K562 (cell line): ENCODE data around the gene CPN2. TPM values are rescaled to one million over a fixed set of nuclear protein-coding genes. Genes with fewer than 3 reads are reported as not detected.

Source experiments
- ATAC-seq: fragments of 200-7000 bp; cut with Tn5 transposase; 3 replicates; pipeline ENCODE4 v1.9.1; 2020; ENCODE audit warnings: moderate library complexity
- BruUV-seq: library from RNA; stranded (reverse); fragments of 400-500 nt; replicated peaks from 2 replicates; lab custom pipeline; 2021; lab: Mats Ljungman, UMichigan
- CTCF ChIA-PET: fragments of 300-600 bp; formaldehyde crosslinking; extraction: SDS; loops from one replicate; lab custom pipeline; 2021; ENCODE audit warnings: low intra/inter-chr PET ratio; lab: Yijun Ruan, JAX
- POLR2A ChIA-PET: fragments of 300-600, 350-650 bp; sonication (Branson Sonifier 250); formaldehyde crosslinking; extraction: SDS; loops from one replicate; lab custom pipeline; 2021; ENCODE audit warnings: antibody characterized with exemption, inconsistent platforms; lab: Yijun Ruan, JAX
- DNase-seq, 4 experiments: peaks; one replicate each; pipeline versions ENCODE4 v3.0.0 to v3.0.0-alpha.2; 2011 to 2018; ENCODE audit warnings: low spot score in 3 of 4, mixed read lengths in 3 of 4; ENCODE audit errors: extremely low read depth in 1 of 4
- FAIRE-seq: peaks from 2 replicates; lab custom pipeline; 2011; peaks lifted over from hg19 to GRCh38; lab: Jason Lieb, UNC
- H2AFZ ChIP-seq: 2 replicates; pipeline ENCODE4 v1.6.0; 2011; ENCODE audit warnings: low read depth, low read length, control low read depth, inconsistent platforms
- H3K27ac ChIP-seq: fragments of 200-600 bp; 3 replicates; pipeline ENCODE4 v1.8.0; 2011; ENCODE audit warnings: low read depth, mild to moderate bottlenecking, control low read depth, inconsistent platforms, low read length, moderate library complexity, mixed read lengths; ENCODE audit errors: extremely low read depth
- H3K27me3 ChIP-seq, 2 experiments: fragments of 300-600 bp in 1 of 2; 2 replicates in 1 of 2; 3 replicates in 1 of 2; pipeline versions ENCODE4 v1.6.0 to v1.8.0; 2011; ENCODE audit warnings: inconsistent platforms in 2 of 2, low read length in 2 of 2, mild to moderate bottlenecking in 1 of 2, mixed read lengths in 1 of 2, moderate library complexity in 1 of 2; ENCODE audit not compliant: control insufficient read depth in 2 of 2, insufficient read depth in 2 of 2
- H3K36me3 ChIP-seq: fragments of 300-600 bp; 3 replicates; pipeline ENCODE4 v1.8.0; 2011; ENCODE audit warnings: mild to moderate bottlenecking, low read length, inconsistent platforms; ENCODE audit not compliant: control insufficient read depth, insufficient read depth
- H3K4me1 ChIP-seq, 2 experiments: fragments of 200-600 bp in 1 of 2; replicated peaks in 1 of 2; 2 replicates in 1 of 2; 3 replicates in 1 of 2; pipeline versions ENCODE4 v1.5.1 to v1.8.0; 2011; ENCODE audit warnings: inconsistent platforms in 2 of 2, low read length in 2 of 2, mild to moderate bottlenecking in 1 of 2, mixed read lengths in 1 of 2, moderate library complexity in 1 of 2; ENCODE audit not compliant: control insufficient read depth in 2 of 2, insufficient read depth in 2 of 2
- H3K4me2 ChIP-seq: 2 replicates; pipeline ENCODE4 v1.6.1; 2011; ENCODE audit warnings: low read length, control low read depth, inconsistent platforms, mixed read lengths; ENCODE audit not compliant: insufficient read depth
- H3K4me3 ChIP-seq: fragments of 200-600 bp; sonication (generic), shearing (Covaris generic); 2 replicates; pipeline ENCODE4 v1.5.1; 2016; ENCODE audit warnings: control low read depth, inconsistent platforms
- H3K79me2 ChIP-seq: fragments of 200-600 bp; 3 replicates; pipeline ENCODE4 v1.8.0; 2011; ENCODE audit warnings: low read length, inconsistent platforms; ENCODE audit not compliant: control insufficient read depth, insufficient read depth
- H3K9ac ChIP-seq, 2 experiments: 2 replicates each; pipeline versions ENCODE4 v1.6.0 to v1.6.1; 2011; ENCODE audit warnings: low read depth in 2 of 2, low read length in 2 of 2, control low read depth in 1 of 2, inconsistent platforms in 1 of 2, mild to moderate bottlenecking in 1 of 2, mixed read lengths in 1 of 2; ENCODE audit not compliant: insufficient read depth in 1 of 2
- H3K9me1 ChIP-seq: one replicate; pipeline ENCODE4 v1.6.0; 2011; ENCODE audit warnings: inconsistent platforms, mild to moderate bottlenecking, low read length, moderate library complexity; ENCODE audit not compliant: control insufficient read depth, insufficient read depth
- H3K9me3 ChIP-seq: replicated peaks from 2 replicates; pipeline ENCODE4 v1.5.1; 2011; ENCODE audit warnings: low read depth, low read length, inconsistent platforms; ENCODE audit not compliant: control insufficient read depth, insufficient read depth
- H4K20me1 ChIP-seq: replicated peaks from 2 replicates; pipeline ENCODE4 v1.6.1; 2011; ENCODE audit warnings: low read length, inconsistent platforms, mixed read lengths; ENCODE audit not compliant: control insufficient read depth, insufficient read depth
- EGR1 ChIP-seq: fragments of 450-650 bp; conservative IDR thresholded peaks from 2 replicates; pipeline ENCODE4 v1.6.1; 2017; ENCODE audit warnings: mild to moderate bottlenecking
- TEAD4 ChIP-seq, 2 experiments: sonication (generic) in 1 of 2; formaldehyde crosslinking in 1 of 2; IDR thresholded peaks; 2 replicates each; pipeline versions ENCODE4 v1.6.1 to v1.8.0; 2012 to 2022; ENCODE audit warnings: borderline replicate concordance in 1 of 2, inconsistent platforms in 1 of 2, low read length in 1 of 2, mild to moderate bottlenecking in 1 of 2, missing genetic modification reagents in 1 of 2
- TRIM24 ChIP-seq, 2 experiments: fragments of 450-650 bp; IDR thresholded peaks; 2 replicates each; pipeline ENCODE4 v1.6.1; 2016
- ZNF232 ChIP-seq: sonication (generic); formaldehyde crosslinking; IDR thresholded peaks from 2 replicates; pipeline ENCODE4 v1.8.0; 2022; ENCODE audit warnings: mild to moderate bottlenecking, missing genetic modification reagents
- WGBS: fragments of 100-300 bp; shearing (Covaris generic); methylation state at CpG from one replicate; pipeline ENCODE4 v1.1.6; 2016; ENCODE audit warnings: low coverage, mixed read lengths; ENCODE audit not compliant: insufficient coverage; ENCODE audit errors: missing lambda C conversion rate; 5-methylcytosine and 5-hydroxymethylcytosine counted together
- in situ Hi-C: fragments of 300-500 bp; cut with MboI; formaldehyde crosslinking; loops from 4 replicates; pipeline ENCODE4 v1.15.0; 2018; ENCODE audit warnings: inconsistent platforms, mixed read lengths
- intact Hi-C: fragments of 100-400 bp; cut with micrococcal nuclease; formaldehyde crosslinking; loops from 2 replicates; pipeline ENCODE4 v1.14.2; 2022
- polyA plus RNA-seq, 8 experiments: library from polyadenylated mRNA; depleted of rRNA in 4 of 8; stranded (reverse) in 5 of 8; unstranded in 3 of 8; fragments of >200 nt; fragmentation: Nextera tagmentation in 2 of 8; fragmentation: Illumina TruSeq in 1 of 8; extraction: Ambion mirVana in 2 of 8; extraction: Trizol in 1 of 8; gene quantifications; 2 replicates each; pipeline versions ENCODE4 v1.2.1 to v1.2.3, GENCODE V29; 2011 to 2014; ENCODE audit warnings: inconsistent platforms in 1 of 8, missing spikeins in 1 of 8
- total RNA-seq, 7 experiments: library from RNA; depleted of rRNA in 6 of 7; stranded (reverse); fragments of >200 nt in 6 of 7; fragmentation: Illumina TruSeq in 2 of 7; extraction: Trizol in 2 of 7; gene quantifications; 2 replicates each; pipeline versions ENCODE4 v1.2.1 to v1.2.3, GENCODE V29; 2011 to 2021; ENCODE audit warnings: low replicate concordance in 1 of 7
- TF ChIP-seq, protein P1 (sequence below): fragments of 250-450 bp; sonication (Bioruptor Pico); IDR thresholded peaks from 2 replicates; pipeline ENCODE4 v1.8.0; 2021; ENCODE audit warnings: mild to moderate bottlenecking, moderate library complexity
- TF ChIP-seq, protein P2 (sequence below): fragments of 250-450 bp; sonication (Bioruptor Pico); IDR thresholded peaks from 2 replicates; pipeline ENCODE4 v1.5.0; 2020; ENCODE audit warnings: mild to moderate bottlenecking

Gene CPN2
- total and polyA plus RNA-seq, 9 of the 15 experiments (the other 6 are each of a cell fraction or from before 2014, with no cell fraction given), result not detected

DNA sequence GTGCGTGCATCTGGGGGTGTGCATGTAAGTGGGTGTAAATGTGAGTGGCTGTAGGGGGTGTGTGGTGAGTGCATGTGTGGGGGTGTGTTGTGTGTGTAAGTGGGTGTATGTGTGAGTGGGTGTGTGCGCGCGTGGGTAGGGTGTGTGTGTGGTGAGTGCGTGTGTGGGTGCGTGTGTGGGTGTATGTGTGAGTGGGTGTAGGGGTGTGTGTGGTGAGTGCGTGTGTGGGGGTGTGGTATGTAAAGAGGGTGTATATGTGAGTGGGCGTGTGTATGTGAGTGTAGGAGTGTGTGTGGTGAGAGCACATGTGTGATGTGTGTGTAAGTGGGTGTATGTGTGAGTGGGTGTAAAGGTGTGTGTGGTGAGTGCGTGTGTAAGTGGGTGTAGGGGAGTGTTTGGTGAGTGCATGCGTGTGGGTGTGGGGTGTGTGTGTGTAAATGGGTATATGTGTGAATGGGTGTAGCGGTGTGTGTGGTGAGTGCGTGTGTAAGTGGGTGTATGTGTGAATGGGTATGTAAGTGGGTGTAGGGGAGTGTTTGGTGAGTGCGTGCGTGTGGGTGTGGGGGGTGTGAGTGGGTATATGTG, 916 bp upstream of the CPN2 start:
- no peak for FAIRE-seq
- H3K4me1 ChIP-seq, result peaks cover 0 to 11% of the 10 kb centered on the region in 2 experiments; a peak in 2 of 5 replicates
- ATAC-seq, result no peak
- CTCF ChIA-PET, result no interaction called here
- H3K4me2 ChIP-seq, result no peak overlapping the region
- intact Hi-C loops (no loop called here), in situ Hi-C loops (no loop called here)
- H3K79me2 ChIP-seq, result no peaks in the 10 kb centered on the region
- H3K4me3 ChIP-seq, result no peak overlapping the region
- H3K9me3 ChIP-seq, result no peaks in the 10 kb centered on the region
- POLR2A ChIA-PET, result no interaction called here
- 67% methylated on average over 7 of the region's 14 CpGs for WGBS
- H3K9ac ChIP-seq, result no peak overlapping the region
- BruUV-seq, result no TSS peak
- H3K36me3 ChIP-seq, result no peaks in the 10 kb centered on the region
- no peaks in the 10 kb centered on the region for H3K9me1 ChIP-seq
- H3K27me3 ChIP-seq, result peaks cover 14 to 15% of the 10 kb centered on the region in 2 experiments
- DNase-seq, result no peak
- no peak overlapping the region for H2AFZ ChIP-seq
- TF ChIP-seq, protein P1, sequence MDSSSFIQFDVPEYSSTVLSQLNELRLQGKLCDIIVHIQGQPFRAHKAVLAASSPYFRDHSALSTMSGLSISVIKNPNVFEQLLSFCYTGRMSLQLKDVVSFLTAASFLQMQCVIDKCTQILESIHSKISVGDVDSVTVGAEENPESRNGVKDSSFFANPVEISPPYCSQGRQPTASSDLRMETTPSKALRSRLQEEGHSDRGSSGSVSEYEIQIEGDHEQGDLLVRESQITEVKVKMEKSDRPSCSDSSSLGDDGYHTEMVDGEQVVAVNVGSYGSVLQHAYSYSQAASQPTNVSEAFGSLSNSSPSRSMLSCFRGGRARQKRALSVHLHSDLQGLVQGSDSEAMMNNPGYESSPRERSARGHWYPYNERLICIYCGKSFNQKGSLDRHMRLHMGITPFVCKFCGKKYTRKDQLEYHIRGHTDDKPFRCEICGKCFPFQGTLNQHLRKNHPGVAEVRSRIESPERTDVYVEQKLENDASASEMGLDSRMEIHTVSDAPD, result no peak
- TF ChIP-seq TRIM24 (IDR thresholded peaks at IDR 0.05) (peak in 1 of 2 experiments; percentile 54; a peak in 1 of 4 replicates), TEAD4 (IDR thresholded peaks at IDR 0.05; ENCODE audit: low read length) (0 out of 2 replicates have a peak, but pooled peaks have one; percentile 7), TEAD4 (CRISPR knock-in tag; IDR thresholded peaks at IDR 0.05; ENCODE audit: borderline replicate concordance) (no peak), ZNF232 (no peak), EGR1 (peak; percentile 95)
- TF ChIP-seq, protein P2, sequence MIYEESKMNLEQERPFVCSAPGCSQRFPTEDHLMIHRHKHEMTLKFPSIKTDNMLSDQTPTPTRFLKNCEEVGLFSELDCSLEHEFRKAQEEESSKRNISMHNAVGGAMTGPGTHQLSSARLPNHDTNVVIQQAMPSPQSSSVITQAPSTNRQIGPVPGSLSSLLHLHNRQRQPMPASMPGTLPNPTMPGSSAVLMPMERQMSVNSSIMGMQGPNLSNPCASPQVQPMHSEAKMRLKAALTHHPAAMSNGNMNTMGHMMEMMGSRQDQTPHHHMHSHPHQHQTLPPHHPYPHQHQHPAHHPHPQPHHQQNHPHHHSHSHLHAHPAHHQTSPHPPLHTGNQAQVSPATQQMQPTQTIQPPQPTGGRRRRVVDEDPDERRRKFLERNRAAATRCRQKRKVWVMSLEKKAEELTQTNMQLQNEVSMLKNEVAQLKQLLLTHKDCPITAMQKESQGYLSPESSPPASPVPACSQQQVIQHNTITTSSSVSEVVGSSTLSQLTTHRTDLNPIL (CRISPR knock-in tag), result no peak
- H3K27ac ChIP-seq, result no peak overlapping the region
- H4K20me1 ChIP-seq, result no peaks in the 10 kb centered on the region
